HepG2 (cell line): Measurements from ENCODE around the gene TWNK. TPM values are rescaled to one million over a fixed set of nuclear protein-coding genes. Genes with fewer than 3 reads are reported as not detected.

Source experiments
- AHR ChIP-seq: IDR thresholded peaks from 2 replicates; pipeline ENCODE4 v1.6.1; 2018; ENCODE audit warnings: missing genetic modification reagents, missing compliant biosample characterization
- CCAR2 ChIP-seq: fragments of 200-400 bp; formaldehyde crosslinking; optimal IDR thresholded peaks from 2 replicates; pipeline ENCODE3; 2018; ENCODE audit warnings: low read depth, mild to moderate bottlenecking, low read length, moderate library complexity
- DNMT1 ChIP-seq: sonication (generic); formaldehyde crosslinking; IDR thresholded peaks from 2 replicates; pipeline ENCODE4 v1.5.1; 2020; ENCODE audit warnings: mild to moderate bottlenecking, missing genetic modification reagents
- E2F2 ChIP-seq: sonication (generic); formaldehyde crosslinking; IDR thresholded peaks from 2 replicates; pipeline ENCODE4 v1.4.0; 2020; ENCODE audit warnings: missing genetic modification reagents, borderline replicate concordance
- EP300 ChIP-seq, 3 experiments: sonication (generic) in 1 of 3; formaldehyde crosslinking in 1 of 3; IDR thresholded peaks; 2 replicates each; pipeline versions ENCODE4 v1.5.1 to v1.6.1; 2011 to 2020; ENCODE audit warnings: low read depth in 2 of 3, low read length in 2 of 3, borderline replicate concordance in 1 of 3, improper control_type of control experiment in 1 of 3, mild to moderate bottlenecking in 1 of 3, missing genetic modification reagents in 1 of 3, moderate library complexity in 1 of 3
- ESRRA ChIP-seq: sonication (generic); formaldehyde crosslinking; IDR thresholded peaks from 2 replicates; pipeline ENCODE4 v1.5.1; 2020; ENCODE audit warnings: mild to moderate bottlenecking, low read depth, missing genetic modification reagents
- FOXO1 ChIP-seq: sonication (generic); formaldehyde crosslinking; IDR thresholded peaks from 2 replicates; pipeline ENCODE4 v1.4.0; 2020; ENCODE audit warnings: missing genetic modification reagents
- GABPB1 ChIP-seq: IDR thresholded peaks from 2 replicates; pipeline ENCODE4 v1.6.1; 2016; ENCODE audit warnings: mild to moderate bottlenecking, missing genetic modification reagents, moderate library complexity, missing compliant biosample characterization
- GATAD1 ChIP-seq: IDR thresholded peaks from 2 replicates; pipeline ENCODE4 v1.6.1; 2016; ENCODE audit warnings: missing genetic modification reagents, missing compliant biosample characterization
- HNF4G ChIP-seq, 2 experiments: sonication (generic) in 1 of 2; formaldehyde crosslinking in 1 of 2; IDR thresholded peaks; 2 replicates each; pipeline versions ENCODE4 v1.4.0 to v1.6.1; 2011 to 2020; ENCODE audit warnings: borderline replicate concordance in 2 of 2, low read depth in 2 of 2, mild to moderate bottlenecking in 2 of 2, low read length in 1 of 2, missing genetic modification reagents in 1 of 2, moderate library complexity in 1 of 2
- PHF5A ChIP-seq: IDR thresholded peaks from one replicate; pipeline ENCODE4 v1.6.1; 2018; ENCODE audit warnings: low read depth, missing genetic modification reagents; ENCODE audit not compliant: unreplicated experiment
- PLRG1 ChIP-seq: fragments of 450-650 bp; conservative IDR thresholded peaks from 2 replicates; pipeline ENCODE4 v1.6.1; 2016
- POLR2AphosphoS2 ChIP-seq: IDR thresholded peaks from 2 replicates; pipeline ENCODE4 v1.6.1; 2011; ENCODE audit warnings: low read depth, low read length, improper control_type of control experiment
- RAD51 ChIP-seq: fragments of 450-650 bp; IDR thresholded peaks from 2 replicates; pipeline ENCODE4 v1.6.1; 2016; ENCODE audit warnings: borderline replicate concordance
- SALL1 ChIP-seq: sonication (generic); formaldehyde crosslinking; IDR thresholded peaks from 2 replicates; pipeline ENCODE4 v1.8.0; 2022; ENCODE audit warnings: mild to moderate bottlenecking, missing genetic modification reagents
- SOX13 ChIP-seq, 3 experiments: fragments of 450-650 bp in 1 of 3; sonication (generic) in 1 of 3; formaldehyde crosslinking in 1 of 3; IDR thresholded peaks in 2 of 3; conservative IDR thresholded peaks in 1 of 3; 2 replicates each; pipeline versions ENCODE4 v1.5.0 to v1.6.1; 2016 to 2020; ENCODE audit warnings: antibody characterized with exemption in 1 of 3, mild to moderate bottlenecking in 1 of 3, missing compliant biosample characterization in 1 of 3, missing genetic modification reagents in 1 of 3, moderate library complexity in 1 of 3
- TOPORS ChIP-seq: sonication (generic); formaldehyde crosslinking; IDR thresholded peaks from 2 replicates; pipeline ENCODE4 v1.8.0; 2023; ENCODE audit warnings: mild to moderate bottlenecking, missing genetic modification reagents
- ZFY ChIP-seq: sonication (generic); formaldehyde crosslinking; IDR thresholded peaks from 2 replicates; pipeline ENCODE4 v1.4.0; 2020; ENCODE audit warnings: missing genetic modification reagents
- ZNF33A ChIP-seq: sonication (generic); formaldehyde crosslinking; IDR thresholded peaks from 2 replicates; pipeline ENCODE4 v1.5.1; 2020; ENCODE audit warnings: missing genetic modification reagents, mild to moderate bottlenecking, moderate library complexity, borderline replicate concordance
- ZNF501 ChIP-seq: sonication (generic); formaldehyde crosslinking; IDR thresholded peaks from 2 replicates; pipeline ENCODE4 v1.5.1; 2020; ENCODE audit warnings: mild to moderate bottlenecking, moderate library complexity, missing genetic modification reagents
- ZNF747 ChIP-seq: sonication (generic); formaldehyde crosslinking; IDR thresholded peaks from 2 replicates; pipeline ENCODE4 v1.8.1; 2023; ENCODE audit warnings: missing genetic modification reagents, mild to moderate bottlenecking, borderline replicate concordance
- polyA plus RNA-seq, 8 experiments: library from polyadenylated mRNA; depleted of rRNA in 3 of 8; stranded (reverse) in 7 of 8; unstranded in 1 of 8; fragments of >200 nt; fragmentation: Illumina TruSeq in 4 of 8; extraction: Trizol in 4 of 8; gene quantifications; 2 replicates each; pipeline versions ENCODE4 v1.2.1 to v1.2.3, GENCODE V29; 2011 to 2016; ENCODE audit warnings: low read depth in 4 of 8, missing spikeins in 1 of 8, mixed read lengths in 1 of 8; ENCODE audit not compliant: insufficient read depth in 1 of 8
- total RNA-seq, 5 experiments: library from RNA; depleted of rRNA; stranded (reverse); fragments of >200 nt; fragmentation: Illumina TruSeq; extraction: Trizol; gene quantifications; 2 replicates each; pipeline ENCODE4 v1.2.3, GENCODE V29; 2016; ENCODE audit warnings: low read depth in 1 of 5
- TF ChIP-seq, protein P1 (sequence below): sonication (generic); formaldehyde crosslinking; IDR thresholded peaks from 2 replicates; pipeline ENCODE4 v1.5.1; 2020; ENCODE audit warnings: mild to moderate bottlenecking, moderate library complexity, missing genetic modification reagents

TWNK gene
- total and polyA plus RNA-seq, 2 of the 13 experiments (the other 11 are each of a cell fraction or from before 2014, with no cell fraction given), result 10.7 to 16.5 TPM

GRCh38 chr10:101031796-101032636, 44.7 kb downstream of the TWNK start (continued):
- TF ChIP-seq POLR2AphosphoS2, result no peak
- TF ChIP-seq RAD51, result no peak
- peak; percentile 42; the same call in 1 of the 2 replicates for TF ChIP-seq HNF4G (IDR thresholded peaks at IDR 0.05; ENCODE audit: borderline replicate concordance, low read depth, low read length)
- TF ChIP-seq HNF4G (CRISPR knock-in tag; IDR thresholded peaks at IDR 0.05; ENCODE audit: borderline replicate concordance, low read depth), result no peak
- TF ChIP-seq ZNF33A (CRISPR knock-in tag), result 0 out of 2 replicates have a peak, but pooled peaks have one; percentile 29
- TF ChIP-seq, protein P1, sequence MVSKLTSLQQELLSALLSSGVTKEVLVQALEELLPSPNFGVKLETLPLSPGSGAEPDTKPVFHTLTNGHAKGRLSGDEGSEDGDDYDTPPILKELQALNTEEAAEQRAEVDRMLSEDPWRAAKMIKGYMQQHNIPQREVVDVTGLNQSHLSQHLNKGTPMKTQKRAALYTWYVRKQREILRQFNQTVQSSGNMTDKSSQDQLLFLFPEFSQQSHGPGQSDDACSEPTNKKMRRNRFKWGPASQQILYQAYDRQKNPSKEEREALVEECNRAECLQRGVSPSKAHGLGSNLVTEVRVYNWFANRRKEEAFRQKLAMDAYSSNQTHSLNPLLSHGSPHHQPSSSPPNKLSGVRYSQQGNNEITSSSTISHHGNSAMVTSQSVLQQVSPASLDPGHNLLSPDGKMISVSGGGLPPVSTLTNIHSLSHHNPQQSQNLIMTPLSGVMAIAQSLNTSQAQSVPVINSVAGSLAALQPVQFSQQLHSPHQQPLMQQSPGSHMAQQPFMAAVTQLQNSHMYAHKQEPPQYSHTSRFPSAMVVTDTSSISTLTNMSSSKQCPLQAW, result peak; percentile 61; the same call in 1 of the 2 replicates
- no peak for TF ChIP-seq SOX13 (IDR thresholded peaks at IDR 0.05)
- TF ChIP-seq SOX13 (CRISPR knock-in tag; conservative IDR thresholded peaks at IDR 0.05 in 1 of 2, IDR thresholded peaks at IDR 0.05 in 1 of 2), result no peak
- no peak for TF ChIP-seq SALL1 (CRISPR knock-in tag)
- peak; percentile 45 for TF ChIP-seq ZFY
- TF ChIP-seq ZNF501, result peak; percentile 85
- peak; percentile 30; the same call in 1 of the 2 replicates for TF ChIP-seq GABPB1 (CRISPR knock-in tag)
- no peak for TF ChIP-seq CCAR2
- TF ChIP-seq PHF5A (CRISPR knock-in tag), result no peak
- no peak for TF ChIP-seq E2F2 (CRISPR knock-in tag)
- peak; percentile 13; the same call in 1 of the 2 replicates for TF ChIP-seq GATAD1 (CRISPR knock-in tag)
- TF ChIP-seq AHR (CRISPR knock-in tag), result no peak
- no peak for TF ChIP-seq EP300 (IDR thresholded peaks at IDR 0.05; ENCODE audit: low read depth in 2 of 2, low read length in 2 of 2)
- no peak for TF ChIP-seq EP300 (CRISPR knock-in tag; IDR thresholded peaks at IDR 0.05; ENCODE audit: borderline replicate concordance)
- TF ChIP-seq FOXO1 (CRISPR knock-in tag), result peak; percentile 44; the same call in 1 of the 2 replicates
- no peak for TF ChIP-seq DNMT1
- no peak for TF ChIP-seq TOPORS (CRISPR knock-in tag)
- no peak for TF ChIP-seq ZNF747
- TF ChIP-seq PLRG1, result no peak
- no peak for TF ChIP-seq ESRRA (CRISPR knock-in tag)
